ENCODE data around the gene FBN2. TPM values are rescaled to one million over a fixed set of nuclear protein-coding genes. Genes with fewer than 3 reads are reported as not detected.
"Not testable (repeated sequence)": the region's sequence is repeated elsewhere in the genome, so short reads cannot be mapped to it uniquely, and the experiment has no call there.

FBN2 gene
- total RNA-seq, 2 experiments from 2014 or later, result 0.11 TPM; not detected in 1

GRCh38 chr5:128345247-128345646 is 192.8 kb downstream of the FBN2 start:
- no peak for DNase-seq
- no peak for ATAC-seq (ENCODE audit: low read depth)
- Mint-ChIP-seq H3K27me3 (no peaks in the 10 kb centered on the region), H3K9me3 (no peaks in the 10 kb centered on the region), H3K4me3 (no peak overlapping the region), H3K36me3 (no peaks in the 10 kb centered on the region), H3K4me1 (no peaks in the 10 kb centered on the region), H3K27ac (no peak overlapping the region)
- POLR2A ChIA-PET, result no interaction called here

GRCh38 chr5:128343168-128343567 is 194.9 kb downstream of the FBN2 start:
- H3K9me3 Mint-ChIP-seq, result no peaks in the 10 kb centered on the region
- POLR2A ChIA-PET, result no interaction called here
- DNase-seq, result no peak

DNA sequence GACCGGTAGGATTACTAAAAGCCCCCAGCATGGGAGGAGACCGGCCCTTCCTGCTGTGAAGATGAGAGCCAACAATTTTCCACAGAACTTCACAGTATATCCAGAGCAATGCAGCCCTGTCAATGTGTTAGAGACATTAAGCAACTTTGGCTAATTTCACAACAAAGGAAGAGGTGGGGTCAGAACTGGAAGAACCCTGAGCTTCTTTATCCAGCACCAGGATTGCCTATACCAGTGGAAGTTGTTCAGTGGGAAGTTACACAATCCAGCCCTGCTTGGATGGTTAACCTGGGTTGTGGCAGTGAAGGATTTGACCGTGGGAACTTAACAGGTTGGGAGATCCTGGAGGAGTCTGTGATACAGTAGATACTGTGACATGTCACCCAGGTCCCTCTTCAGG is 197.0 kb downstream of the FBN2 start:
- H3K27me3 Mint-ChIP-seq, result no peaks in the 10 kb centered on the region
- ATAC-seq (ENCODE audit: low read depth) (no peak), DNase-seq (no peak)
- no peaks in the 10 kb centered on the region for H3K4me1 Mint-ChIP-seq
- no peak overlapping the region for H3K27ac Mint-ChIP-seq
- POLR2A ChIA-PET, result no interaction called here
- no peaks in the 10 kb centered on the region for H3K36me3 Mint-ChIP-seq
- H3K9me3 Mint-ChIP-seq, result no peaks in the 10 kb centered on the region
- H3K4me3 Mint-ChIP-seq, result no peak overlapping the region

More at GRCh38 chr5:128343168-128343567, 194.9 kb downstream of the FBN2 start:
- Mint-ChIP-seq H3K4me1 (no peaks in the 10 kb centered on the region), H3K4me3 (no peak overlapping the region), H3K27ac (no peak overlapping the region), H3K36me3 (no peaks in the 10 kb centered on the region), H3K27me3 (no peaks in the 10 kb centered on the region)
- no peak for ATAC-seq (ENCODE audit: low read depth)

DNA sequence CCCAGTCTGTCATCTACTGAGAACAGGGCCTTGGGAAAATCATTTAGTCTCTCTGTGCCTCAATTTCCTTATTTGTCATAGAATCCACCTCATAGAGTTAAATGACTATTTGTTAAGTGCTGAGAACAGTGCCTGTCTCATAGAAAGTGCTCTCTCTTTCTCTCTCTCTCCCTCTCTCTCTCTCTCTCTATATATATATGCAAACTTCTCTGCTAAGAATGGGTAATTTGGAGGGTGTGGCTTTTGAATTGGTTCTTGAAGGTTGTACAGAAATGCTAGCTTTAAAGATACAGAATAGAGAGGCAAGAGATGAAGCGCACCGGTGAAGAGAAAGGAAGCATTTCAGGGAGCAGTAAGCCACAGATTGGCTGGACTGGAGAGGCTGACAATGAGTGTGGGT is 197.4 kb downstream of the FBN2 start:
- POLR2A ChIA-PET, result no interaction called here
- Mint-ChIP-seq H3K27me3 (no peaks in the 10 kb centered on the region), H3K27ac (no peak overlapping the region), H3K4me3 (no peak overlapping the region), H3K4me1 (no peaks in the 10 kb centered on the region), H3K36me3 (no peaks in the 10 kb centered on the region), H3K9me3 (no peaks in the 10 kb centered on the region)
- no peak for ATAC-seq (ENCODE audit: low read depth)
- no peak for DNase-seq

DNA sequence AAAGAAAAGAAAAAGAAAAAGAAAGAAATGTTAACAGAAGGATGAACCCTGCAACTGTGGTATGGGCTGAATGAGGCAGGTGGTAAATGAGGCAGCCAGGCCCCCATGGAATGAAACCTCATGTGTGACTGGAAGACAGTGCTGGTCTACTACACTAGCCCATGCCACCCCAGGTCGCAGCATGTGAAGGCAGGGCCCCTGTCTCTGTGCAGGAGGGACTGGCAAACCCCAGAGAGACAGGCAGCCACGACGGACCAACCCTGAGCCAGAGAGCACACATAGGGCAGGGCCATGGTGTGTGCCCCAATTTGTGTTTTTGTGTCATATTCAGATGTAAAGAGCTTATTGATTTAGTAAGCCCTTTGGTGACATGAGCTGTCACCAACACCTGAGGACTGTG is 198.5 kb downstream of the FBN2 start:
- POLR2A ChIA-PET, result no interaction called here
- H3K4me1 Mint-ChIP-seq, result no peaks in the 10 kb centered on the region
- no peak for DNase-seq
- no peak for ATAC-seq (ENCODE audit: low read depth)
- no peak overlapping the region for H3K4me3 Mint-ChIP-seq
- H3K27ac Mint-ChIP-seq, result no peak overlapping the region
- no peaks in the 10 kb centered on the region for H3K9me3 Mint-ChIP-seq
- H3K36me3 Mint-ChIP-seq, result no peaks in the 10 kb centered on the region
- H3K27me3 Mint-ChIP-seq, result no peaks in the 10 kb centered on the region

GRCh38 chr5:128338649-128339048 is 199.4 kb downstream of the FBN2 start:
- Mint-ChIP-seq H3K27ac (no peak overlapping the region), H3K9me3 (no peaks in the 10 kb centered on the region), H3K4me3 (no peak overlapping the region), H3K27me3 (no peaks in the 10 kb centered on the region), H3K4me1 (no peaks in the 10 kb centered on the region), H3K36me3 (no peaks in the 10 kb centered on the region)
- DNase-seq (no peak), ATAC-seq (ENCODE audit: low read depth) (no peak)
- POLR2A ChIA-PET, result no interaction called here

- no peaks in the 10 kb centered on the region for H3K4me1 Mint-ChIP-seq
Observed at GRCh38 chr5:128335339-128335738, 202.7 kb downstream of the FBN2 start.

DNA sequence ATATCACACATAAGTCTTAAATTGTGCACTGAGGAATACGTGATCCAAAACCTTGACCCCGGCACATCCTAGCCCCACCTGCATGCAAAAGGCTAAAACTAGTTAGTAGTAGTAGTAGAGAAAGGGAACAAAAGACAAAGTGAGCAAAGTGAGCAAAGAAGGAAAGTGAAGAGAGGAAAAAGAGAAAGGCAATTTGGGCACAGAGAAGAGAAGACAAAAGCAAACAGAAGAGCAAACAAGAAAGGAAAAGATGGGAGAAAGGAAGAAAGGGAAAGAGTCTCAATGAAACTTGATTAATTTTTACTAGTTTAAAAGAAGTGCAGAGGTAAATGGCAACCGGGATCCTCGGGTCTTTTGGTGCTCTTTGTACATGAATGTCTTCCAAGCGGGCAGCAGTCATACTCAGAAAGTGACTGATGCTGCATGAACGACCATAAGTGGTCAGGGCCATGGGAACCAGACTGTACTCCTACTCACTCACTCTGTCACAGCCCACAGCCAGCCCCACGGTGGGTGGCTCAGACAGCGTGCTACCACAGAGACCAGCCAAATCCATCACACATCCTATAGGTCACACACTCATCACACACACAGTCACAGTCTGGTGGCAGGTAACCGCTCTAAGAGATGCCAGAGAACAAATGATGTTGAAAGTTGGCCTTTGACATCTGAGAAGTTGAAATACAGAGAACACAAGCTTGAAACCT is 203.9 kb downstream of the FBN2 start:
- no peak overlapping the region for H3K27ac Mint-ChIP-seq
- POLR2A ChIA-PET, result no interaction called here
- H3K36me3 Mint-ChIP-seq, result no peaks in the 10 kb centered on the region
- no peak for ATAC-seq (ENCODE audit: low read depth)
- no peaks in the 10 kb centered on the region for H3K4me1 Mint-ChIP-seq
- H3K27me3 Mint-ChIP-seq, result peaks cover 2% of the 10 kb centered on the region
- DNase-seq, result no peak
- H3K9me3 Mint-ChIP-seq, result no peaks in the 10 kb centered on the region
- H3K4me3 Mint-ChIP-seq, result no peak overlapping the region

More at GRCh38 chr5:128335339-128335738, 202.7 kb downstream of the FBN2 start:
- Mint-ChIP-seq H3K36me3 (no peaks in the 10 kb centered on the region), H3K4me3 (no peak overlapping the region), H3K27ac (no peak overlapping the region), H3K27me3 (peaks cover 1% of the 10 kb centered on the region), H3K9me3 (no peaks in the 10 kb centered on the region)
- no peak for ATAC-seq (ENCODE audit: low read depth)
- DNase-seq, result no peak
- POLR2A ChIA-PET, result no interaction called here

DNA sequence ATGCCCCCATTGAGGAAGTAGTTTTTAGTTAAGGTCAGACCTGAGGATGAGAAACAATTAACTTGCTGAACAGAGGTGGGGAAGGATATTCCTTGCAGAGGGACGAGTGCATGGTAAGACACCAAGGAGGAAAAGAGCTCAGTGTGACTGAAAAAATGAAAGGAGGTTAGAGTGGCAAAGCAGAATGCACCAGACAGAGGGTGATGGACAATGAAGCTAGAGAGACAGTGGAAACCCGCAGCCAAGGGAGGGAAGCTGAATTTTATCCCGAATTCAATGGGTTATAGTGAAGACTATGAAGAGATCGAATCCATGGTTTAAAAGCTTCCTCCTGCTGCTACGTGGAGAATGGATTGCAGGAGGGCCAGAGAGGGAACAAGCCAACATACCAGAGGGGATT is 206.8 kb downstream of the FBN2 start:
- no peak overlapping the region for H3K4me3 Mint-ChIP-seq
- H3K27me3 Mint-ChIP-seq, result peaks cover 2% of the 10 kb centered on the region
- no peaks in the 10 kb centered on the region for H3K36me3 Mint-ChIP-seq
- no peak overlapping the region for H3K27ac Mint-ChIP-seq
- DNase-seq (no peak), ATAC-seq (ENCODE audit: low read depth) (no peak)
- POLR2A ChIA-PET, result no interaction called here
- no peaks in the 10 kb centered on the region for H3K4me1 Mint-ChIP-seq
- H3K9me3 Mint-ChIP-seq, result no peaks in the 10 kb centered on the region

DNA sequence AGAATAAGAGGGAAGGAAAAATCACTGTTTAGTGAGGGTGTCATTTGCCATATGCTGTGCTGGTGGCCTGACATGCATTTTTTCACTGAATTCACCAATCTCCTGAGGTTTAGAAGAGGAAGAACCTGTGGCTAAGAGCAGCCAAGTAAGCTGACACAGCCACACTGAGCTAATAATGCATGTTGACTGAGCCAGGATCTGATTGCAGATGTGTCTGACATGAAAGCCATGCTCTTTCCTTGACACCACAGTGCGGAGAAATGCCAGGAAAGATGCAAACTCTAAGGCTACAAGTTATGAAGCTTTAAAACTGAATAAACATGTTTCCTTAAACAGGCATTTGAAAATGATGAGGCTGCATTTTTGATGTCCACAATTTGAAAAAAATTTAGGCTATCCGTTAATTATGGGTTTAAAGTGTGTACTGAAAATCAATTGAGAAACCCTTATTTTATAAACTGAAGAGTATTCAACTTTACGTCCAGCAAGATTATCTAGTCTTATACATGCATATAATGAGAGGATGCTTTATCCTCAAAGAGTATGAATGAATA is 208.6 kb downstream of the FBN2 start:
- Mint-ChIP-seq H3K27me3 (peaks cover 2% of the 10 kb centered on the region), H3K4me3 (no peak overlapping the region), H3K9me3 (no peaks in the 10 kb centered on the region), H3K4me1 (no peaks in the 10 kb centered on the region), H3K36me3 (no peaks in the 10 kb centered on the region), H3K27ac (no peak overlapping the region)
- no peak for ATAC-seq (ENCODE audit: low read depth)
- no peak for DNase-seq
- POLR2A ChIA-PET, result no interaction called here

DNA sequence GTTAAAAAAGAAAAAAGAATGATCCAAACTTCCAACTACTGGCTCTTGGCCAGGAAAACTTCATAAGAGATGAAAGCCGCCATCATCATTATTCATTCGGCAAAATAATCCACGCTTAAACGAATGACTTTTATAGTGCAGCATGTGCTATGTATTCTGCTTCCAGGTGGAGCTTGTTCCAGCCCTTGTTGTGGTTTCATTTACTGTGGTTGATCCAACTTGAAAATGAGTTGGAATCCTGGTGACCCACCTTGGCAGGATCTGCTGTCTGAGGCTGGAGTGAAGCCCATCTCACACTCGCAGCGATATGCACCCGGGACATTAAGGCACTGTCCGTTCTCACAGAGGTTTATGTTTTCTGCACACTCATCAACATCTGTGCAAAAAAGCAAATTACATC is 209.6 kb downstream of the FBN2 start:
- H3K27ac Mint-ChIP-seq, result no peak overlapping the region
- no peak for ATAC-seq (ENCODE audit: low read depth)

DNA sequence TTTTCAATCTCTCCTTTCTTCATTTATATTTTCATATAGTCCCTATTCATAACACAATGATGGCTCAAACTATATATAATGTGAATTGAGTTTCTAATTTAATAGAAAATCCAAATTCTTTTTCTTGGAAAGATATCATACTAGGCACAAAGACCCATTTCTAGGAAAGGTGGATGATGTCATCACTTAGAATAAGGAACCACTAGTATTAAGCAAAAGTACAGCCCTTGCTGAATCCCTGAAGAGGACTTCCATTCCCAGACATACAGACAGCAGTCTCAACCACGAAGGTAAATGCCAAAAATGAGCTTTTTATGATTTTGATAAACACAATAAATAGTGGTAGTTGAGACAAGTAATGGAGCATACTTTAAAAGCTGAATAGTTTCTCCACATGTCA is 210.0 kb downstream of the FBN2 start:
- Mint-ChIP-seq H3K4me1 (no peaks in the 10 kb centered on the region), H3K4me3 (no peak overlapping the region), H3K27me3 (peaks cover 2% of the 10 kb centered on the region), H3K36me3 (no peaks in the 10 kb centered on the region), H3K27ac (no peak overlapping the region), H3K9me3 (no peaks in the 10 kb centered on the region)
- ATAC-seq (ENCODE audit: low read depth), result no peak
- DNase-seq, result no peak
- POLR2A ChIA-PET, result no interaction called here

More for the DNA sequence above, 209.6 kb downstream of the FBN2 start:
- H3K4me3 Mint-ChIP-seq, result no peak overlapping the region
- DNase-seq, result no peak
- H3K9me3 Mint-ChIP-seq, result no peaks in the 10 kb centered on the region
- POLR2A ChIA-PET, result no interaction called here
- peaks cover 2% of the 10 kb centered on the region for H3K27me3 Mint-ChIP-seq
- H3K36me3 Mint-ChIP-seq, result no peaks in the 10 kb centered on the region
- no peaks in the 10 kb centered on the region for H3K4me1 Mint-ChIP-seq

DNA sequence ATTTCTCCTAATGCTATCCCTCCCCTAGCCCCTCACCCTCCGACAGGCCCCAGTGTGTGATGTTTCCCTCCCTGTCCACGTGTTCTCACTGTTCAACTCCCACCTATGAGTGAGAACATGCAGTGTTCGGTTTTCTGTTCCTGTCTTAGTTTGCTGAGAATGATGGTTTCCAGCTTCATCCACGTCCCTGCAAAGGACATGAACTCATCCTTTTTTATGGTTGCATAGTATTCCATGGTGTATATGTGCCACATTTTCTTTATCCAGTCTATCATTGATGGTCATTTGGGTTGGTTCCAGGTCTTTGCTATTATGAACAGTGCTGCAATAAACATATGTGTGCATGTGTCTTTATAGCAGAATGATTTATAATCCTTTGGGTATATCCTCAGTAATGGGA is 216.6 kb downstream of the FBN2 start:
- H3K4me1 Mint-ChIP-seq; H3K4me3 Mint-ChIP-seq; H3K9me3 Mint-ChIP-seq; H3K36me3 Mint-ChIP-seq; H3K27ac Mint-ChIP-seq; DNase-seq; ATAC-seq (ENCODE audit: low read depth); POLR2A ChIA-PET; H3K27me3 Mint-ChIP-seq: not testable (repeated sequence)

GRCh38 chr5:128318691-128319090 is 219.4 kb downstream of the FBN2 start:
- Mint-ChIP-seq H3K36me3 (no peaks in the 10 kb centered on the region), H3K27me3 (peaks cover 5% of the 10 kb centered on the region), H3K4me3 (no peak overlapping the region), H3K9me3 (no peaks in the 10 kb centered on the region), H3K27ac (no peak overlapping the region), H3K4me1 (no peaks in the 10 kb centered on the region)
- ATAC-seq (ENCODE audit: low read depth) (no peak), DNase-seq (no peak)
- POLR2A ChIA-PET, result no interaction called here

Data from activated naive CD8-positive, alpha-beta T cell treated with anti-CD3 and anti-CD28 coated beads, Interleukin-2, amount 10 ng/mL, durations not matched to agents 7 days and 5 days (primary cell).